Uterus (tissue), 2 donors: Measurements from ENCODE around the gene ATP6AP1.
"Not testable (repeated sequence)": the region's sequence is repeated elsewhere in the genome, so short reads cannot be mapped to it uniquely, and the experiment has no call there.

Experiments used
- CTCF ChIP-seq, 4 experiments: fragments of 200-600 bp in 2 of 4; fragments of 450-650 bp in 2 of 4; sonication (generic) in 2 of 4; IDR thresholded peaks; one replicate each; pipeline ENCODE4 v1.5.1; 2016 to 2019; ENCODE audit warnings: antibody characterized with exemption in 4 of 4, mild to moderate bottlenecking in 2 of 4, moderate library complexity in 1 of 4
- POLR2A ChIP-seq, 2 donors: fragments of 450-650 bp; IDR thresholded peaks; one replicate each; pipeline ENCODE4 v1.6.1; 2016; ENCODE audit warnings: antibody characterized with exemption in 2 of 2, mild to moderate bottlenecking in 1 of 2, moderate library complexity in 1 of 2

DNA sequence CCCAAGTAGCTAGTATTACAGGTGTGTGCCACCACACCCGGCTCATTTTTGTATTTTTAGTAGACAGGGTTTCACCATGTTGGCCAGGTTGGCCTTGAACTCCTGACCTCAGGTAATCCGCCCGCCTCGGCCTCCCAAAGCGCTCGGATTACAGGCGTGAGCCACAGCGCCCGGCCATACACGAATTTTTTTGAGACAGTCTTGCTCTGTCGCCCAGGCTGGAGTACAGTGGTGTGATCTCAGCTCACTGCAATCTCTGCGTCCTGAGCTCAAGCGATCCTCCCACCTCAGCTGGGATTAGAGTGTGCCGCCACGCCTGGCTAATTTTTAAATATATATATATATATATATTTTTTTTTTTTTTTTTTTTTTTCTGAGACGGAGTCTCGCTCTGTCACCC, 32.1 kb upstream of the ATP6AP1 start:
- TF ChIP-seq CTCF, POLR2A (IDR thresholded peaks at IDR 0.05): not testable (repeated sequence)
